ENCODE data around the gene ARHGAP15.

The ARHGAP15 gene

DNA sequence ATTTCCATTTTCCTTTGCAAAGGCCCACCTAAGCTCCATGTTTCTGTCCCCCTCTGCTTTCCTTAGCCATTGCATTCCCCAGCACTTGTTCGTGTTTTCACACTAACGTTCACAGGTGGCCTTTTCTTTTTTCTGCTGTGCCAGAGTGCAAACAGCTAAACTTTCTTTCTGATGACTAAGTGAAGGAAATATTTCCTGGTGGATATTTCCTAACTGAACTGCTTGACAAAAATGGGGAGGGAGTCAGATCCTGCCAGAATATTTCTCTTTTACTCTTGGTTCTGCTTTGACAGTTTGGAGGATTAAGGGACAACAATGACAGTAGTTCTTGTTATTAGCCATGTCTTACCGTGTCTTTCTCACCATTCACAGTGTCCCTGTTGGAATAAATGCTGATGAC lies 344.0 kb downstream of the ARHGAP15 start:
- TF ChIP-seq, protein P1, sequence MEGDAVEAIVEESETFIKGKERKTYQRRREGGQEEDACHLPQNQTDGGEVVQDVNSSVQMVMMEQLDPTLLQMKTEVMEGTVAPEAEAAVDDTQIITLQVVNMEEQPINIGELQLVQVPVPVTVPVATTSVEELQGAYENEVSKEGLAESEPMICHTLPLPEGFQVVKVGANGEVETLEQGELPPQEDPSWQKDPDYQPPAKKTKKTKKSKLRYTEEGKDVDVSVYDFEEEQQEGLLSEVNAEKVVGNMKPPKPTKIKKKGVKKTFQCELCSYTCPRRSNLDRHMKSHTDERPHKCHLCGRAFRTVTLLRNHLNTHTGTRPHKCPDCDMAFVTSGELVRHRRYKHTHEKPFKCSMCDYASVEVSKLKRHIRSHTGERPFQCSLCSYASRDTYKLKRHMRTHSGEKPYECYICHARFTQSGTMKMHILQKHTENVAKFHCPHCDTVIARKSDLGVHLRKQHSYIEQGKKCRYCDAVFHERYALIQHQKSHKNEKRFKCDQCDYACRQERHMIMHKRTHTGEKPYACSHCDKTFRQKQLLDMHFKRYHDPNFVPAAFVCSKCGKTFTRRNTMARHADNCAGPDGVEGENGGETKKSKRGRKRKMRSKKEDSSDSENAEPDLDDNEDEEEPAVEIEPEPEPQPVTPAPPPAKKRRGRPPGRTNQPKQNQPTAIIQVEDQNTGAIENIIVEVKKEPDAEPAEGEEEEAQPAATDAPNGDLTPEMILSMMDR (IDR thresholded peaks at IDR 0.05; ENCODE audit: low read depth, low read length) = no peak
- no peak overlapping the region for H3K4me3 ChIP-seq (ENCODE audit: low read depth, low read length)

DNA sequence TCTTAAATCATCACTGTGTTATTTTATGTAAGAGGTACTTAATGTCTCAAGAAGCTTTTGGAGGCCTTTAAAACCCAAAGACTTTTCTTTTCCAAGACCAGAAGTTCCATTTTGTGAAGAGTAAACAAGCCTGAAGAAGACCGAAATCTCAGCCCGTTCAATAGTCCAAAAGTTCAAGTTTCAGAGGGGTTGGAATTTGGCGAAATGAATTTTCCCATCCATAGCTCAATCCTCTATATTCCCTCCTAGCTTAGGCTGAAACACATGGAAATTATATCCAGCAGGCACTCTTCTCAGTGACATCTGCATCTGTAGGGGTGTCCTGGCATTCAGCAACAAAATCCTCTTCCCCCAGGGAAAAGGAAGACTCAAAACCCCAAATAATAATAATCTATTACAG lies 344.6 kb downstream of the ARHGAP15 start:
- TF ChIP-seq, protein P1 (IDR thresholded peaks at IDR 0.05; ENCODE audit: low read depth, low read length) = no peak
- no peak overlapping the region for H3K4me3 ChIP-seq (ENCODE audit: low read depth, low read length)

DNA sequence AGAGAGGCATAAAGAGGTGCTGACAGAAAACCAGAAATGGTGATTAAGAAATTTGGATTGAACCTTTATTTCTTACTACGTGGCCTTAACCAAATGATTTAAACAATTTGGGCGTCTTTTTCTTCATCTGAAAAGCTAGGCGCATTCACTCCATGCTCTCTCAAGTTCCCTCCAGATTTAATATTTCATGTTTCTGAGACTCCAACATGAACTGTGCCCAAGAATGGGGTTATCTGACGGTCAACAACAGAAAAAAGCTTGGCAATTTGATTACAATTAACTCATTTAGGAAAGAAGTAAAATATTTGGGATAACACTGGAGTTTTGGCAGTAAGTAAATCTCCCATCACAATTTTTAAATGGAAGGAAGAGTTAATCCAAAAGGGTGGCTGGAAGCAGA lies 345.4 kb downstream of the ARHGAP15 start:
- no peak overlapping the region for H3K4me3 ChIP-seq (ENCODE audit: low read depth, low read length)
- TF ChIP-seq, protein P1 (IDR thresholded peaks at IDR 0.05; ENCODE audit: low read depth, low read length) = no peak

DNA sequence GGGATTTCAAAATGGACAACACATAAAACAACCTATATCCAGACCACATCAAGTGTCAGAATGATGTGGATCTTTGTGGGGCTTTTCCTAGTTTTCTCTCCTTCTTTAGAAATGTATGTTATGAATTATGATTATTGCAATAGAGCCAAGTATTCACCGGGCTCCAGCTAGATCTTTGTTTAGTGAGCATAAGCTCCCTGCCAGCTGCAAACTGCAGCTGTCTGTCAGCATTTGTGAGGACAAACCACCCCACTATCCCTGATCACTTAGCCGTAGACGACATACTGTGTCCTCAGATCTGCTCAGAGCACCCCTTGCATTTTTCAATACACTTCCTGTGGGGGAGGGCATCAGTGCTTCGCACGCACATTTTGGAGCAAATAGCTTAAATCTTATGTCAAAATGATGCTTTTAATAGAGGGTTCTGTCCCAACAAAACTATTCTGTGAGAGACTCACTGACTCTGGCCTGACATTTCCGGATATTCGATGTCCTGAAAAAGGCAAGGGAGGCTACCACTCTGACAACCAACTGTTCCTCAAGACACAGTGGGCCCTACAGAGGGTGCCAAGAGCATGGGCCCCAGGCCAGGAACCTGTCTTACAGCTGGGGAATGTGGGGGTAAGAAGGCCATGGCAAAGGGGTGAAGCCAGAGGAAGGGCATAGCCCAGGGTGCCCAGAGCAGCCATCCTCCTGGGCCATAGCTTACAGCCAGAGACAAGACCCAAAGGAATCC lies 346.0 kb downstream of the ARHGAP15 start:
- no peak overlapping the region for H3K4me3 ChIP-seq (ENCODE audit: low read depth, low read length)
- TF ChIP-seq, protein P1 (IDR thresholded peaks at IDR 0.05; ENCODE audit: low read depth, low read length) = no peak

DNA sequence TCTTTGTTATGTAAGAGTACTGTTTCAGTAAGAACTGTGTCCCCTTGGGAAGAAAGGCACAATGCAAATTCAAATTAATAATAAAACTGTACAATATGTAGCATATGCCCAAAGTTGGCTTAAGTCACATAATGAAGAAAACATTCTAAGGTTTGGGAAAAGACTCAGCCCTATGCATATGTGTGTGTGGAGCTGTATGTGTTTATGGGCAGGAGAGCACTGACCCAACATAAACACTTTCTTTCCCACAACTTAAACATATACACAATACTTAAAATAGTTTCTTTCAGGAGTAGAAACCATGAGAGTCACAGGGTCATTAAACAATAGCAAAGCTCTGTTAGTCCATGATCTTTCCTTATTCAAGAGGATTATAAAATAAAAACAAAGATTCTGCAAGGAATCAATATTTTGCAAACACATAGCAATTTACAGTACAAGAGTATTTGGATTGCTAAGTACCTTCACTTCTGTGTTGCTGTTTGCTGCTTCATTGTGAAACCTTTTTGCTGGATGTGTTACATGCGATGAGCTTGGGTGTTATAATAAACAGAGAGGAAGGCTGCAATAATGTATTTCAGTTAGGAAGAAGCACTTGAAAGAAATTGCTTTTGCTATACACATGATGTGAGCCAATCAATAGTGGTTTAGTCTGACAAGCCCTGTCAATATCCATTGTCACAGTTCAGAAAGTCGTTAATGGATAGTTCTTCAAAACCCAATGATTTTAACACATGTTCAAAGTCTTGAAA lies 347.3 kb downstream of the ARHGAP15 start:
- H3K4me3 ChIP-seq (ENCODE audit: low read depth, low read length) = no peak overlapping the region
- TF ChIP-seq, protein P1 (IDR thresholded peaks at IDR 0.05; ENCODE audit: low read depth, low read length) = no peak

DNA sequence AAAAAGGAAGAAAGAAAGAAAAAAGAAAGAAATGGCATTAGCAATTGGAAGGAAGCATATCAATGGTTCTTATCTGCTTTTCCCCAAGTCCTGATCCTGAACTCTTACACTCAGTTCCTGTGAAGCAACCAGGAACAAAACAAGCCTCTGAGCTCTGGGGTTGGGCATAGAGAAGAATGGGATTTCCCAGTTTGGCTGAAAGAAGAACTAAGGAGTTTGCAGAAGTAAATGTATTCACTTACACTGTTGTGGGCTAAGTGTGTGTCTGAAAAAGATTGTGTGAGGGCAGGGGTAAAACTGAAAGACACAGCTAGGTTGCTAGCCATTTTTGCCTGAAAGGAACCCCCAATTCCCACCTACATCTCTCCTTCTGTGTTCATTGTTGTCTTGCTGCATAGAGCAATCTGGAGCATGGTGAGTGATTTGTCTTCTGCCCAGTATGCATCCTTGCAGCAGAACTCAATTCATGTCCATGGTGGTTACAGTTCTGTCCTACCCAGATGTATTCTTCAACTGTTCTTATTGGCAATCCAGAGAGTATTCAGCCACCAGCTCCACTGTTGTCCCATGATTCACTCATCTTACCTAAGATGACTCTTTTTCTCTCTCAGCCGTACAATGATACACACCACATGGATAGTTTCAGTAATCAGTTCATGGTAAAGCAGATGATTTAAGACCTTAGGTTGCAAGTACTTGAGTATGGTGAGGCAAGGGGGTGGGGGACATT lies 348.7 kb downstream of the ARHGAP15 start:
- TF ChIP-seq, protein P1 (IDR thresholded peaks at IDR 0.05; ENCODE audit: low read depth, low read length) = no peak
- H3K4me3 ChIP-seq (ENCODE audit: low read depth, low read length) = no peak overlapping the region
